GM08714 (cell line): ENCODE results near the gene HOXA1.

Experiments used
- H3K4me3 ChIP-seq: fragments of 200-500 bp; sonication (Bioruptor generic); 2 replicates; pipeline ENCODE4 v1.5.1; 2014; ENCODE audit warnings: mild to moderate bottlenecking, low read length, inconsistent platforms
- ZNF274 ChIP-seq: IDR thresholded peaks from 2 replicates; pipeline ENCODE4 v1.6.1; 2012; ENCODE audit warnings: mild to moderate bottlenecking, low read depth, low read length

Gene HOXA1

GRCh38 chr7:27088002-27088922 lies 7.5 kb downstream of the HOXA1 start:
- no peak overlapping the region for H3K4me3 ChIP-seq
- TF ChIP-seq ZNF274, result no peak

- H3K4me3 ChIP-seq, result no peak overlapping the region
- TF ChIP-seq ZNF274, result no peak
Observed at GRCh38 chr7:27083646-27084045, 12.2 kb downstream of the HOXA1 start.

- H3K4me3 ChIP-seq, result no peak overlapping the region
- no peak for TF ChIP-seq ZNF274
Observed at GRCh38 chr7:27082171-27082570, 13.6 kb downstream of the HOXA1 start.

- TF ChIP-seq ZNF274, result no peak
- H3K4me3 ChIP-seq, result no peak overlapping the region
Observed at GRCh38 chr7:27080844-27081436, 14.9 kb downstream of the HOXA1 start.

GRCh38 chr7:27079234-27079975 lies 16.4 kb downstream of the HOXA1 start:
- TF ChIP-seq ZNF274, result no peak
- H3K4me3 ChIP-seq, result no peak overlapping the region

- no peak overlapping the region for H3K4me3 ChIP-seq
- TF ChIP-seq ZNF274, result no peak
Observed at GRCh38 chr7:27078616-27079233, 17.1 kb downstream of the HOXA1 start.

GRCh38 chr7:27073076-27073475 lies 22.7 kb downstream of the HOXA1 start:
- no peak overlapping the region for H3K4me3 ChIP-seq
- TF ChIP-seq ZNF274, result no peak

- no peak overlapping the region for H3K4me3 ChIP-seq
- no peak for TF ChIP-seq ZNF274
Observed at GRCh38 chr7:27071622-27072390, 24.0 kb downstream of the HOXA1 start.

- no peak for TF ChIP-seq ZNF274
- H3K4me3 ChIP-seq, result no peak overlapping the region
Observed at GRCh38 chr7:27068259-27068658, 27.5 kb downstream of the HOXA1 start.

- no peak overlapping the region for H3K4me3 ChIP-seq
- no peak for TF ChIP-seq ZNF274
Observed at GRCh38 chr7:27066148-27066547, 29.7 kb downstream of the HOXA1 start.

- H3K4me3 ChIP-seq, result no peak overlapping the region
- no peak for TF ChIP-seq ZNF274
Observed at GRCh38 chr7:27065709-27066108, 30.1 kb downstream of the HOXA1 start.

GRCh38 chr7:27064661-27065060 lies 31.1 kb downstream of the HOXA1 start:
- H3K4me3 ChIP-seq, result no peak overlapping the region
- no peak for TF ChIP-seq ZNF274

GRCh38 chr7:27064159-27064558 lies 31.6 kb downstream of the HOXA1 start:
- no peak overlapping the region for H3K4me3 ChIP-seq
- TF ChIP-seq ZNF274, result no peak

GRCh38 chr7:27062946-27063345 lies 32.9 kb downstream of the HOXA1 start:
- no peak overlapping the region for H3K4me3 ChIP-seq
- no peak for TF ChIP-seq ZNF274

GRCh38 chr7:27053153-27053552 lies 42.6 kb downstream of the HOXA1 start:
- TF ChIP-seq ZNF274, result no peak
- H3K4me3 ChIP-seq, result no peak overlapping the region
